GM15510 (cell line): ENCODE data around the gene ZC3H4.

Experiments
- POLR2A ChIP-seq: IDR thresholded peaks from 3 replicates; pipeline ENCODE4 v1.6.1; 2011; ENCODE audit warnings: borderline replicate concordance; ENCODE audit not compliant: insufficient read length; ENCODE audit errors: extremely low read depth

Gene ZC3H4

GRCh38 chr19:47144630-47145029 is 31.1 kb upstream of the ZC3H4 start:
- no peak for TF ChIP-seq POLR2A

GRCh38 chr19:47143322-47144073 is 29.9 kb upstream of the ZC3H4 start:
- no peak for TF ChIP-seq POLR2A

- TF ChIP-seq POLR2A, result no peak
These were observed 29.2 kb upstream of the ZC3H4 start for GRCh38 chr19:47142779-47143178.

GRCh38 chr19:47141695-47142094 is 28.1 kb upstream of the ZC3H4 start:
- no peak for TF ChIP-seq POLR2A

GRCh38 chr19:47135156-47135555 is 21.6 kb upstream of the ZC3H4 start:
- TF ChIP-seq POLR2A, result no peak

GRCh38 chr19:47134545-47134944 is 21.0 kb upstream of the ZC3H4 start:
- TF ChIP-seq POLR2A, result no peak

- TF ChIP-seq POLR2A, result no peak
These were observed 19.5 kb upstream of the ZC3H4 start for GRCh38 chr19:47133021-47133471.

GRCh38 chr19:47132194-47132852 is 18.7 kb upstream of the ZC3H4 start:
- no peak for TF ChIP-seq POLR2A

GRCh38 chr19:47130589-47131227 is 17.1 kb upstream of the ZC3H4 start, which contains the start of gene SAE1:
Gene SAE1 (plus strand): TSS chr19:47130835. CDS start chr19:47130931, 96 bp downstream.
- peak; percentile 86 for TF ChIP-seq POLR2A

- no peak for TF ChIP-seq POLR2A
These were observed 16.6 kb upstream of the ZC3H4 start for GRCh38 chr19:47130120-47130588.

GRCh38 chr19:47129579-47129978 is 16.0 kb upstream of the ZC3H4 start:
- no peak for TF ChIP-seq POLR2A

- no peak for TF ChIP-seq POLR2A
These were observed 12.0 kb upstream of the ZC3H4 start for GRCh38 chr19:47125669-47125938.

GRCh38 chr19:47124937-47125668 is 11.5 kb upstream of the ZC3H4 start:
- TF ChIP-seq POLR2A, result no peak

GRCh38 chr19:47123406-47123805 is 9.8 kb upstream of the ZC3H4 start:
- no peak for TF ChIP-seq POLR2A
